Neural crest cell (in vitro differentiated cells): Measurements from ENCODE around the gene TTR. TPM values are rescaled to one million over a fixed set of nuclear protein-coding genes. Genes with fewer than 3 reads are reported as not detected.
A peak's percentile ranks its signal among the peaks of the same experiment; 100 is the strongest.

ENCODE experiments used
- DNase-seq: peaks from one replicate; pipeline ENCODE4 v3.0.0; 2021; ENCODE audit warnings: low read depth, mixed read lengths, low spot score
- H3K27ac Mint-ChIP-seq: one replicate; pipeline ENCODE4 v1.8.0; 2021; ENCODE audit warnings: mild to moderate bottlenecking, mixed read lengths; ENCODE audit not compliant: unreplicated experiment
- H3K27me3 Mint-ChIP-seq: 2 replicates; pipeline ENCODE4 v1.8.0; 2021; ENCODE audit warnings: low read depth, mild to moderate bottlenecking, mixed read lengths
- H3K36me3 Mint-ChIP-seq: 2 replicates; pipeline ENCODE4 v1.8.0; 2021; ENCODE audit warnings: low read depth, mild to moderate bottlenecking, mixed read lengths
- H3K4me1 Mint-ChIP-seq: 2 replicates; pipeline ENCODE4 v1.8.0; 2021; ENCODE audit warnings: mixed read lengths
- H3K4me3 Mint-ChIP-seq: one replicate; pipeline ENCODE4 v1.8.0; 2021; ENCODE audit warnings: mild to moderate bottlenecking, mixed read lengths
- H3K9me3 Mint-ChIP-seq: 2 replicates; pipeline ENCODE4 v1.8.0; 2021; ENCODE audit warnings: mixed read lengths
- total RNA-seq: library from RNA; stranded (reverse); gene quantifications from 2 replicates; pipeline ENCODE4 v1.2.1, GENCODE V29; 2021
- TF ChIP-seq, protein P1 (sequence below): fragments of 200-600 bp; sonication (generic); conservative IDR thresholded peaks from 2 replicates; pipeline ENCODE4 v1.5.0; 2021; ENCODE audit warnings: antibody characterized with exemption, mild to moderate bottlenecking

The TTR gene
- total RNA-seq, 1 donor from 2014 or later: not detected

DNA sequence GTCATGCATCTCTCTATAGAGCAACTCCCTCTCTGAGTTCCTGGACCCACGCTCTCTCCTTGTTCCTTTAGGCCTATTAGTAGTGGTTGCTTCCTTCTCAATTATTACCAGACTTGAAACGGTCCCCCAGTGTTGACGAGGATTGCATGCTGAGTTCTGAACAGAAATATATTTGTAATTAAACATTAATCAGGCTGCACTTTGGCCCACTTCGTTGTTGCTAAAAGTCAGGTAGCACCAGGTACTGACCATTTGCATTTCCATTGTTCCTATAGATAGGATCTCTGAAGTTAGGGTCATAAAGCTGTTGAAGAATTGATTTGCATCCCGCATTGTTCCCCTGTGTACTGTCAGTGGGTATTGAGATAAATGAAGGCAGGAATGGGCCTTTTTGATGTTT lies 36.9 kb upstream of the TTR start:
- Mint-ChIP-seq H3K27ac (no peak overlapping the region), H3K4me1 (peaks cover 5% of the 10 kb centered on the region), H3K27me3 (no peaks in the 10 kb centered on the region), H3K36me3 (no peaks in the 10 kb centered on the region), H3K4me3 (no peak overlapping the region), H3K9me3 (no peaks in the 10 kb centered on the region)
- DNase-seq: no peak
- TF ChIP-seq, protein P1, sequence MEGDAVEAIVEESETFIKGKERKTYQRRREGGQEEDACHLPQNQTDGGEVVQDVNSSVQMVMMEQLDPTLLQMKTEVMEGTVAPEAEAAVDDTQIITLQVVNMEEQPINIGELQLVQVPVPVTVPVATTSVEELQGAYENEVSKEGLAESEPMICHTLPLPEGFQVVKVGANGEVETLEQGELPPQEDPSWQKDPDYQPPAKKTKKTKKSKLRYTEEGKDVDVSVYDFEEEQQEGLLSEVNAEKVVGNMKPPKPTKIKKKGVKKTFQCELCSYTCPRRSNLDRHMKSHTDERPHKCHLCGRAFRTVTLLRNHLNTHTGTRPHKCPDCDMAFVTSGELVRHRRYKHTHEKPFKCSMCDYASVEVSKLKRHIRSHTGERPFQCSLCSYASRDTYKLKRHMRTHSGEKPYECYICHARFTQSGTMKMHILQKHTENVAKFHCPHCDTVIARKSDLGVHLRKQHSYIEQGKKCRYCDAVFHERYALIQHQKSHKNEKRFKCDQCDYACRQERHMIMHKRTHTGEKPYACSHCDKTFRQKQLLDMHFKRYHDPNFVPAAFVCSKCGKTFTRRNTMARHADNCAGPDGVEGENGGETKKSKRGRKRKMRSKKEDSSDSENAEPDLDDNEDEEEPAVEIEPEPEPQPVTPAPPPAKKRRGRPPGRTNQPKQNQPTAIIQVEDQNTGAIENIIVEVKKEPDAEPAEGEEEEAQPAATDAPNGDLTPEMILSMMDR: no peak

GRCh38 chr18:31555971-31556747 lies 35.5 kb upstream of the TTR start:
- Mint-ChIP-seq H3K36me3 (no peaks in the 10 kb centered on the region), H3K27me3 (no peaks in the 10 kb centered on the region), H3K27ac (no peak overlapping the region), H3K4me1 (peaks cover 5% of the 10 kb centered on the region), H3K9me3 (no peaks in the 10 kb centered on the region), H3K4me3 (no peak overlapping the region)
- peak; percentile 43 for DNase-seq
- TF ChIP-seq, protein P1: peak; percentile 95

DNA sequence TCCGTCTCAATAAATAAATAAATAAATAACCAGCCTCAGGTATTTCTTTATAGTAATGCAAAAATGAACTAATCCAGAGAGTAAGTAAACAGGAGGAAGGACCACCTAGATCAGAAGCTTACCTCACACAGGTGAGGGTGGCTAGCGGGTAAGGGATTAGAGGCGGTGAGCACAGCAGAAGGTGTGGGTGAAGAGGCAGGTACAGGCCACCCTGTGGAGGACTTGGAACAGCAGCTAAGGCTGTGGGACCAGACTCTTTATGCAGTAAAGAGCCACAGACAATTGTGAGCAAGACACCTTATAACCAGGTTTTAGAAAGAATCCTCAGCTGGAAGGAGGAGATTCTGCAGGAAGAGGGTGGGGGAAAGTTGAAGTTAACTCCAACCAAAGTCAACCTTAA lies 34.2 kb upstream of the TTR start:
- TF ChIP-seq, protein P1: peak; percentile 17
- no peak for DNase-seq
- Mint-ChIP-seq H3K27ac (no peak overlapping the region), H3K4me3 (no peak overlapping the region), H3K36me3 (no peaks in the 10 kb centered on the region), H3K27me3 (no peaks in the 10 kb centered on the region), H3K9me3 (no peaks in the 10 kb centered on the region), H3K4me1 (peaks cover 9% of the 10 kb centered on the region)

GRCh38 chr18:31558567-31558966 lies 33.1 kb upstream of the TTR start:
- Mint-ChIP-seq H3K4me3 (no peak overlapping the region), H3K27ac (no peak overlapping the region)

GRCh38 chr18:31562726-31563125 lies 29.0 kb upstream of the TTR start:
- Mint-ChIP-seq H3K9me3 (no peaks in the 10 kb centered on the region), H3K4me3 (no peak overlapping the region), H3K36me3 (no peaks in the 10 kb centered on the region), H3K27ac (no peak overlapping the region), H3K27me3 (no peaks in the 10 kb centered on the region), H3K4me1 (peaks cover 15% of the 10 kb centered on the region)
- no peak for DNase-seq
- TF ChIP-seq, protein P1: no peak

More at GRCh38 chr18:31558567-31558966, 33.1 kb upstream of the TTR start:
- Mint-ChIP-seq H3K9me3 (no peaks in the 10 kb centered on the region), H3K4me1 (peaks cover 20% of the 10 kb centered on the region), H3K36me3 (no peaks in the 10 kb centered on the region), H3K27me3 (no peaks in the 10 kb centered on the region)
- DNase-seq: no peak
- TF ChIP-seq, protein P1: no peak
